Mesendoderm (in vitro differentiated cells): Measurements from ENCODE around the gene CHD6.

Experiments
- DNase-seq: peaks from one replicate; pipeline ENCODE4 v3.0.0; 2013
- H2AK5ac ChIP-seq: 2 replicates; pipeline ENCODE4 v1.6.1; 2013; ENCODE audit warnings: low read length, inconsistent platforms
- H2BK120ac ChIP-seq: 2 replicates; pipeline ENCODE4 v1.6.1; 2013; ENCODE audit warnings: low read depth, mild to moderate bottlenecking, low read length, moderate library complexity, mixed read lengths
- H2BK15ac ChIP-seq: replicated peaks from 2 replicates; pipeline ENCODE4 v1.6.1; 2013; ENCODE audit warnings: low read depth, mild to moderate bottlenecking, moderate library complexity
- H2BK5ac ChIP-seq: 2 replicates; pipeline ENCODE4 v1.6.1; 2013; ENCODE audit warnings: low read length, inconsistent platforms
- H3K18ac ChIP-seq: 2 replicates; pipeline ENCODE4 v1.6.1; 2013; ENCODE audit warnings: mild to moderate bottlenecking, low read length, mixed read lengths
- H3K23ac ChIP-seq: one replicate; pipeline ENCODE4 v1.6.1; 2013; ENCODE audit warnings: low read length
- H3K27ac ChIP-seq: 2 replicates; pipeline ENCODE4 v1.5.1; 2013; ENCODE audit warnings: low read depth, mild to moderate bottlenecking, inconsistent platforms, low read length, moderate library complexity
- H3K27me3 ChIP-seq: 2 replicates; pipeline ENCODE4 v1.6.1; 2013; ENCODE audit warnings: low read length, control low read depth, mild to moderate bottlenecking, inconsistent platforms; ENCODE audit not compliant: insufficient read depth, poor library complexity
- H3K36me3 ChIP-seq: 2 replicates; pipeline ENCODE4 v1.6.1; 2013; ENCODE audit warnings: low read length, inconsistent platforms; ENCODE audit not compliant: control insufficient read depth, insufficient read depth
- H3K4ac ChIP-seq: one replicate; pipeline ENCODE4 v1.6.1; 2013; ENCODE audit warnings: low read depth, mild to moderate bottlenecking, low read length, moderate library complexity
- H3K4me1 ChIP-seq: 2 replicates; pipeline ENCODE4 v1.6.1; 2013; ENCODE audit warnings: low read depth, low read length, inconsistent platforms; ENCODE audit not compliant: control insufficient read depth
- H3K4me2 ChIP-seq: 2 replicates; pipeline ENCODE4 v1.6.1; 2013; ENCODE audit warnings: low read length
- H3K4me3 ChIP-seq: 2 replicates; pipeline ENCODE4 v1.5.1; 2013; ENCODE audit warnings: mild to moderate bottlenecking, low read length
- H3K56ac ChIP-seq: one replicate; pipeline ENCODE4 v1.6.1; 2013; ENCODE audit warnings: low read length
- H3K79me1 ChIP-seq: 2 replicates; pipeline ENCODE4 v1.6.1; 2013; ENCODE audit warnings: low read length, inconsistent platforms
- H3K79me2 ChIP-seq: 2 replicates; pipeline ENCODE4 v1.6.1; 2013; ENCODE audit warnings: mild to moderate bottlenecking, low read length; ENCODE audit not compliant: control insufficient read depth, insufficient read depth
- H3K9ac ChIP-seq: 2 replicates; pipeline ENCODE4 v1.6.1; 2013; ENCODE audit warnings: low read length, inconsistent platforms
- H4K5ac ChIP-seq: one replicate; pipeline ENCODE4 v1.6.1; 2013; ENCODE audit warnings: low read length
- H4K8ac ChIP-seq: one replicate; pipeline ENCODE4 v1.6.1; 2013; ENCODE audit warnings: low read depth, mild to moderate bottlenecking, control low read depth, low read length, moderate library complexity
- WGBS: extraction: QIAGEN DNeasy Blood & Tissue Kit; methylation state at CpG from one replicate; pipeline ENCODE4 v1.1.7; 2013; ENCODE audit warnings: low lambda C conversion rate, missing lambda C conversion rate; ENCODE audit not compliant: insufficient coverage; ENCODE audit errors: extremely low coverage; 5-methylcytosine and 5-hydroxymethylcytosine counted together

The CHD6 gene

DNA sequence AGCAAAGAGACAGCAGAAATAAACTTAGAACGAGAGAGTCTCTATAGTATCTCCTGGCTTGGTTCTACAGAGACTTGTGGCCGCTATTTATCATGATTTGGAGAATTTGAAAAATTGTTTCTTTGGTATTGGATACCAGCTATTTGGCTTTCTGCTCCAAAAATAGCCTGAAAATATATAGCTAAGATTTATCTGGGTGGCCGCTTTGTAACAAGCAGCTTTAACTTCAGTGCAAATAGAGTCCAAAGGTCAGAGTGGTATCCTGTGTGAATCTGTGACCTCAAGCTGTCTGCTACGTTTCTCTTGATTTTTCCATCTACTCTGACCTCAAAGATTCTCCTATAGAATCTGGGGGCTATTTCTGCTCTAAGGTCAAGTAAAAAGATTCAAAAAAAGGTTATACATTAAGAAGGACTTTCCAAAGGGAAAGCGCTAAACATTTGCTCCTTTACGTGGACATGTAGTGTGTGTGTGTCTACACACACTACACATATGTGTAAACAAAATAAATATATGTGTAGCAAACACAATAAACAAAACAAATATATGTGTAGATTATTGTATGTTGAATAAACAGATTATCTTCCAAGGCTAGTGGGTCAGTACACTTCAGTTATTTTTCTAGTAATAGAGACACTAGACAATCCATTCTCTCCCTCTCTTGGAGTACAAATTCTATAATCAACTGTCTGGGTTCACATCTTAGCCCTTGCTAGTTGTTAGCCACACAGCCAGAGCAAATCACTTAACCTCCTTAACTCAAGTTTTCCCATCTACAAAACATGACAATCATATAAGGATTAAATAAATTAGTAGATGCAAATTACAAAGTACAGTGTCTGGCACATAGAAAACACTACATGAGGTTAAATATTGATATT is 40.8 kb downstream of the CHD6 start:
- H3K4me3 ChIP-seq: no peak overlapping the region
- H4K8ac ChIP-seq: no peak overlapping the region
- peaks cover 3% of the 10 kb centered on the region for H3K4me1 ChIP-seq
- H3K79me2 ChIP-seq: peaks cover 62% of the 10 kb centered on the region
- H3K27ac ChIP-seq: no peak overlapping the region
- H2BK15ac ChIP-seq: no peak overlapping the region
- DNase-seq: no peak
- H3K4ac ChIP-seq: no peak overlapping the region
- peaks cover 9% of the 10 kb centered on the region for H3K79me1 ChIP-seq
- H3K23ac ChIP-seq: no peak overlapping the region
- H2BK120ac ChIP-seq: no peak overlapping the region
- no CpG with 5 or more reads among the region's 6 CpGs for WGBS
- H3K4me2 ChIP-seq: no peak overlapping the region
- H3K36me3 ChIP-seq: no peaks in the 10 kb centered on the region
- H4K5ac ChIP-seq: no peak overlapping the region
- H3K27me3 ChIP-seq: no peaks in the 10 kb centered on the region
- no peak overlapping the region for H2AK5ac ChIP-seq
- H3K9ac ChIP-seq: no peak overlapping the region
- no peak overlapping the region for H3K18ac ChIP-seq
- no peak overlapping the region for H2BK5ac ChIP-seq
- H3K56ac ChIP-seq: no peak overlapping the region

DNA sequence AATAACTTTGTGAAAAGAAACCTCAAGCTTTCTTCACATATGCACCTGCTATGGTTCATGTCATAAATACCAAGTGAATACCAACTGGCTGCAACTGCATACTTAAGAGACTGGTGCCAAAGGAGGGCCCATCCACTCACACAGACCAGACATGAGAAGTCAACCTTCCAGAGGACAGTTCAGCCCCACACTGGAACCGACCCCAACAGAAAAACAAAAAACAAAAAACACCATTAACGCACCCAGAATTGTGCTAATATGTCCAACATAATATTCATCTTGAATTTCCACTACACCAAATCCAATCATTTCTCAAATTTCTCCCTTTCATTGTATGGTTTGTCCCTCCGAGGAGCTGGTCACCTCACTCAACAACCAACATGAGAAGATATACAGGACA is 42.8 kb downstream of the CHD6 start:
- Histone ChIP-seq H2BK15ac (no peak overlapping the region), H3K36me3 (no peaks in the 10 kb centered on the region), H2BK5ac (no peak overlapping the region), H3K4me1 (peaks cover 3% of the 10 kb centered on the region), H3K79me1 (peaks cover 13% of the 10 kb centered on the region), H3K23ac (no peak overlapping the region), H4K5ac (no peak overlapping the region), H3K27ac (no peak overlapping the region), H3K4ac (no peak overlapping the region), H3K18ac (no peak overlapping the region), H2BK120ac (no peak overlapping the region), H3K56ac (no peak overlapping the region), H2AK5ac (no peak overlapping the region), H3K4me2 (no peak overlapping the region), H3K4me3 (no peak overlapping the region), H3K79me2 (peaks cover 67% of the 10 kb centered on the region), H3K9ac (no peak overlapping the region), H3K27me3 (no peaks in the 10 kb centered on the region), H4K8ac (no peak overlapping the region)
- WGBS: 100% methylated on average over 1 of the region's 3 CpGs
- no peak for DNase-seq

DNA sequence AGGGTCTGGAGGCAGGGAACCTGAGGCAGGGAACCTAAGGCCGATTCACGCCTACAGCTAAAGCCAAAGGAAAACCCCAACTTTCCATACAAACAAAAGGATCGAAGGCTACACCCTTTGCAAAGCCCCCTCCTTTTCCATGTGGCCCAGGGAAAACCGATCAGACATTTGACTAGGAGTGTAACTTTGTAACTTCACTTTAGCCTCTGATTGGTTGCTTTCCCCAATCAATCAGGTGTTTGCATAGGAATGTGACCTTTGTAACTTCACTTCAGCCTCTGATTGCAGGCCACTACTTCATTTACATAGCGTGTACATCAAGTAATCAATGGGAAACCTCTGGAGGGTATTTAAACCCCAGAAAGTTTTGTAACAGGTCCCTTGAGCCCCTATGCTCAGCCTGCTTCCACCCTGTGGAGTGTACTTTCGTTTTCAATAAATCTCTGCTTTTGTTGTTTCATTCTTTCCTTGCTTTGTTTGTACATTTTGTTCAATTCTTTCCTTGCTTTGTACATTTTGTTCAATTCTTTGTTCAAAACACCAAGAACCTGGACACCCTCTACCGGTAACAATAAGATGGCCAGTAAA is 43.3 kb downstream of the CHD6 start:
- no peak overlapping the region for H3K4me3 ChIP-seq
- no peak overlapping the region for H3K56ac ChIP-seq
- no peak overlapping the region for H4K8ac ChIP-seq
- no peak overlapping the region for H3K27ac ChIP-seq
- WGBS: no CpG with 5 or more reads among the region's 7 CpGs
- no peak overlapping the region for H2BK15ac ChIP-seq
- H3K23ac ChIP-seq: no peak overlapping the region
- H4K5ac ChIP-seq: no peak overlapping the region
- no peak overlapping the region for H2BK120ac ChIP-seq
- no peaks in the 10 kb centered on the region for H3K27me3 ChIP-seq
- H3K18ac ChIP-seq: no peak overlapping the region
- peaks cover 3% of the 10 kb centered on the region for H3K4me1 ChIP-seq
- H3K79me1 ChIP-seq: peaks cover 15% of the 10 kb centered on the region
- H2AK5ac ChIP-seq: no peak overlapping the region
- no peak overlapping the region for H2BK5ac ChIP-seq
- no peak overlapping the region for H3K4me2 ChIP-seq
- H3K9ac ChIP-seq: no peak overlapping the region
- H3K4ac ChIP-seq: no peak overlapping the region
- peak; percentile 29 for DNase-seq
- H3K79me2 ChIP-seq: peaks cover 65% of the 10 kb centered on the region
- no peaks in the 10 kb centered on the region for H3K36me3 ChIP-seq

DNA sequence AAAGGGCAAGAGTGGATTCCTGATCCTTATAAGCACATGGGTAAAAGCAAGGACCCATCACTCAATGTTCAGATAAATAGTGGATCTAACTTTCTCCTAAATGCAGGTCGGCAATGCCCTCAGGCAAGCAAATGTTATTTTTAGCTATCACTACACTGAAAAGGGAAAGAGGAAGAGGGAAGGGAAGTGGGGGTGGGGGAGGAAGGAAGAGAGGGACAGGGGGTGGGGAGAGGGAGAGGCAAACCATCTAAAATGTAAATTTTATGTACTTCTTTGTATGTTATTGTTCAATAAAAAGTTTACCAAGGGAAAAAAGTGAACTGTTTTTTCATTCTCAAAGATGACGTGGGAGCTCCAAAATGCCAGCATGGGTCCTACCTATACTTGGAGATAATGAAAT is 44.2 kb downstream of the CHD6 start:
- H3K4me3 ChIP-seq: no peak overlapping the region
- no peak overlapping the region for H3K27ac ChIP-seq
- H2BK15ac ChIP-seq: no peak overlapping the region
- H3K18ac ChIP-seq: no peak overlapping the region
- H3K79me2 ChIP-seq: peaks cover 66% of the 10 kb centered on the region
- H3K56ac ChIP-seq: no peak overlapping the region
- no peak overlapping the region for H4K8ac ChIP-seq
- whole genome bisulfite sequencing: no CpG with 5 or more reads among the region's 2 CpGs
- H3K4ac ChIP-seq: no peak overlapping the region
- no peak overlapping the region for H2BK5ac ChIP-seq
- H2BK120ac ChIP-seq: no peak overlapping the region
- H3K23ac ChIP-seq: no peak overlapping the region
- no peak overlapping the region for H4K5ac ChIP-seq
- no peaks in the 10 kb centered on the region for H3K27me3 ChIP-seq
- DNase-seq: peak; percentile 24
- no peak overlapping the region for H3K4me2 ChIP-seq
- peaks cover 17% of the 10 kb centered on the region for H3K79me1 ChIP-seq
- peaks cover 3% of the 10 kb centered on the region for H3K4me1 ChIP-seq
- H3K9ac ChIP-seq: no peak overlapping the region
- H3K36me3 ChIP-seq: no peaks in the 10 kb centered on the region
- no peak overlapping the region for H2AK5ac ChIP-seq

DNA sequence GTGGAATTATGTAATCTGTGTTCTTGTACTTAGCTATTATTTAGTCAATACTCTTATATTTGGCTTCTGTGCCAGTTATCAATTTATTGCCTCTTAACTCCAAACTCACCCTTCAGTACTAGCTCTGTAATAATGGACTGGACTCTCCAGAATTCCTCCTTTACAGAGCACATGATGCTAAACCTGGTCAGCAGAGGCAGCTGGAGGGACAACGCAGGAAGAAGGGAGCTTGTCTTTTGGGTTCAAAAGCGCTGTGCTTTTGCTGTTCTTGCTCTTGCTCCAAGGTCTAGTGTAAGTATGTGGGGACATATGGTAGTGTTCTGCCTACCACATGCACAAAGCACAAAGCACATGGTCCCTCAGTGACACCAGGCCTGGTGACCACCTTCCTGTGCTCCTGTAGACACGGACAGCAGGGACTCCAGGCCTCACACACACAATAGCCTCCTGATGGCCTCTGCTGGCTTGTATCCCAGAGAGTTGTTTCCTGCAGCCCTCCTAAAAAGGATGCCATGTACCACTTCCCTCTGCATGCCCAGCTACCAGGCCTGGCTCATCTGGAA is 46.1 kb downstream of the CHD6 start:
- Histone ChIP-seq H4K5ac (no peak overlapping the region), H3K27me3 (no peaks in the 10 kb centered on the region), H3K56ac (no peak overlapping the region), H3K9ac (no peak overlapping the region), H3K79me2 (peaks cover 68% of the 10 kb centered on the region), H3K27ac (no peak overlapping the region), H3K4me3 (no peak overlapping the region), H3K23ac (no peak overlapping the region), H3K36me3 (no peaks in the 10 kb centered on the region), H4K8ac (no peak overlapping the region), H2BK120ac (no peak overlapping the region), H2AK5ac (no peak overlapping the region), H2BK15ac (no peak overlapping the region), H3K4me2 (no peak overlapping the region), H2BK5ac (no peak overlapping the region), H3K18ac (no peak overlapping the region), H3K4ac (no peak overlapping the region), H3K4me1 (peaks cover 3% of the 10 kb centered on the region), H3K79me1 (peaks cover 23% of the 10 kb centered on the region)
- WGBS: no CpG with 5 or more reads among the region's 3 CpGs
- no peak for DNase-seq
